Heart left ventricle (tissue), 16 donors: ENCODE data around the gene HTR4. TPM values are rescaled to one million over a fixed set of nuclear protein-coding genes. Genes with fewer than 3 reads are reported as not detected.

ENCODE experiments used
- ATAC-seq, 4 donors: fragments of 200-7000 bp; cut with Tn5 transposase; one replicate each; pipeline ENCODE4 v1.9.1; 2020 to 2022; ENCODE audit warnings: moderate library complexity in 4 of 4, mild to moderate bottlenecking in 3 of 4, moderate number of reproducible peaks in 1 of 4
- DNase-seq, 5 donors: peaks; one replicate each; pipeline ENCODE4 v3.0.0-alpha.2; 2020
- H3K27ac ChIP-seq, 12 donors: fragments of 200-600 bp; sonication (generic) in 4 of 12; one replicate each; pipeline versions ENCODE4 v1.5.0 to v1.8.0; 2016 to 2022; ENCODE audit warnings: mild to moderate bottlenecking in 2 of 12
- H3K27me3 ChIP-seq, 9 donors: fragments of 200-600 bp; sonication (generic) in 2 of 9; one replicate each; pipeline versions ENCODE4 v1.5.1 to v1.8.0; 2016 to 2022; ENCODE audit warnings: mild to moderate bottlenecking in 3 of 9
- H3K36me3 ChIP-seq, 9 donors: fragments of 200-600 bp; sonication (generic) in 2 of 9; one replicate each; pipeline versions ENCODE4 v1.5.0 to v1.8.0; 2018 to 2022; ENCODE audit warnings: mild to moderate bottlenecking in 2 of 9
- H3K4me1 ChIP-seq, 12 donors: fragments of 200-600 bp; sonication (generic) in 4 of 12; one replicate each; pipeline versions ENCODE4 v1.5.0 to v1.8.0; 2016 to 2022; ENCODE audit warnings: mild to moderate bottlenecking in 3 of 12
- H3K4me3 ChIP-seq, 12 donors: fragments of 200-600 bp; sonication (generic) in 4 of 12; one replicate each; pipeline versions ENCODE4 v1.5.0 to v1.8.0; 2017 to 2022; ENCODE audit warnings: mild to moderate bottlenecking in 9 of 12, moderate library complexity in 4 of 12
- H3K9me3 ChIP-seq, 12 donors: fragments of 200-600 bp; sonication (generic) in 4 of 12; one replicate each; pipeline versions ENCODE4 v1.5.0 to v1.8.0; 2016 to 2022; ENCODE audit warnings: mild to moderate bottlenecking in 1 of 12
- CTCF ChIP-seq, 12 donors: fragments of 200-600 bp; sonication (generic) in 4 of 12; IDR thresholded peaks; one replicate each; pipeline versions ENCODE4 v1.5.0 to v1.8.0; 2018 to 2022; ENCODE audit warnings: antibody characterized with exemption in 12 of 12, mild to moderate bottlenecking in 5 of 12
- POLR2A ChIP-seq, 2 donors: fragments of 450-650 bp; IDR thresholded peaks; one replicate each; pipeline ENCODE4 v1.6.1; 2017; ENCODE audit warnings: antibody characterized with exemption in 2 of 2, mild to moderate bottlenecking in 2 of 2, moderate library complexity in 2 of 2
- WGBS, 4 donors: extraction: QIAGEN DNeasy Blood & Tissue Kit in 2 of 4; methylation state at CpG; one replicate each; pipeline versions ENCODE4 v1.1.5 to v1.1.7; 2013 to 2018; 5-methylcytosine and 5-hydroxymethylcytosine counted together
- intact Hi-C, 10 donors: fragments of 100-400 bp; cut with DNase I; formaldehyde crosslinking; loops; one replicate each; pipeline versions ENCODE4 v1.11.1 to v1.14.2; 2022
- polyA plus RNA-seq, 2 donors: library from polyadenylated mRNA; stranded (reverse); fragments of 200-250 nt; gene quantifications; one replicate each; pipeline ENCODE4 v1.2.3, GENCODE V29; 2013
- total RNA-seq, 9 donors: library from RNA; depleted of rRNA in 2 of 9; stranded (reverse); fragments of >200 nt in 2 of 9; fragmentation: NEBNext Ultra II Directional in 3 of 9; extraction: Animal tissue kit (Norgen Biotek cat#: 25700) in 3 of 9; gene quantifications; one replicate each; pipeline versions ENCODE4 v1.1.0 to v1.2.4, GENCODE V29; 2016 to 2023
- donor health status: ischemic (EF 13 %, LVEDD 7.1; RV severe dilation, severe dysfunction).
- donor health status: healthy with polysubstance abuse.
- donor health status: DM: no; HTN: yes; CAD: no.
- donor health status: DM: no; HTN: no; CAD: no.
- donor health status: ischemic (EF 25% LVEDD 6.9; RV normal size, moderate dysfunction).
- donor health status: ischemic (EF 25% LVEDD 5.7; RV mildly dilated, moderate dysfunction).
- donor health status: healthy.
- donor health status: DM: yes; HTN: yes; CAD: no.
- donor health status: ischemic (EF 35%, LVEDD 5.7; RV mildly dilated, moderate dysfunction).
- donor health status: nonischemic (EF 11% LVEDD 7.7; RV severe dilation, severe dysfunction).
- donor health status: DM: yes; HTN: yes; CAD: no.
- donor health status: PGD.
- donor health status: ischemic (EF 29% LVEDD 5.4; RV normal size, mild dysfunction).
- donor health status: nonischemic (EF 23%, LVEDD 6.1; RV moderate dilation, normal function).

Gene HTR4
- total and polyA plus RNA-seq, 11 donors: 0.11 to 1.6 (median 0.27) TPM; not detected in 4

GRCh38 chr5:148569948-148570347 lies 84.4 kb downstream of the HTR4 start:
- DNase-seq: no peak

GRCh38 chr5:148565148-148565547 lies 89.2 kb downstream of the HTR4 start:
- intact Hi-C loops: no loop called here
- TF ChIP-seq POLR2A (IDR thresholded peaks at IDR 0.05) (no peak), CTCF (IDR thresholded peaks at IDR 0.05) (no peak)
- H3K4me3 ChIP-seq: no peak overlapping the region
- 28 to 46% (median 31%) methylated on average over 3 of the region's 3 CpGs for WGBS, 4 donors
- no peaks in the 10 kb centered on the region for H3K36me3 ChIP-seq
- no peak overlapping the region for H3K27ac ChIP-seq
- H3K27me3 ChIP-seq: peaks cover 0 to 5% (median 0%) of the 10 kb centered on the region in 9 donors
- no peaks in the 10 kb centered on the region for H3K9me3 ChIP-seq
- ATAC-seq: no peak
- DNase-seq: no peak
- peaks cover 0 to 7% (median 0%) of the 10 kb centered on the region in 12 donors for H3K4me1 ChIP-seq

More at GRCh38 chr5:148569948-148570347, 84.4 kb downstream of the HTR4 start:
- Histone ChIP-seq H3K36me3 (no peaks in the 10 kb centered on the region), H3K4me1 (peaks cover 0 to 5% (median 0%) of the 10 kb centered on the region in 12 donors), H3K9me3 (no peaks in the 10 kb centered on the region), H3K4me3 (no peak overlapping the region), H3K27ac (no peak overlapping the region), H3K27me3 (peaks cover 0 to 5% (median 0%) of the 10 kb centered on the region in 9 donors)
- no peak for ATAC-seq
- intact Hi-C loops: no loop called here
- TF ChIP-seq CTCF (IDR thresholded peaks at IDR 0.05): no peak
- no peak for TF ChIP-seq POLR2A (IDR thresholded peaks at IDR 0.05)

GRCh38 chr5:148563021-148563420 lies 91.3 kb downstream of the HTR4 start:
- H3K36me3 ChIP-seq: no peaks in the 10 kb centered on the region
- peaks cover 0 to 5% (median 0%) of the 10 kb centered on the region in 9 donors for H3K27me3 ChIP-seq
- peaks cover 0 to 7% (median 0%) of the 10 kb centered on the region in 12 donors for H3K4me1 ChIP-seq
- DNase-seq (no peak), ATAC-seq (no peak)
- intact Hi-C loops: no loop called here
- no peak overlapping the region for H3K4me3 ChIP-seq
- no peak overlapping the region for H3K27ac ChIP-seq
- WGBS, 4 donors: 76 to 90% (median 83%) methylated on average over 1 of the region's 1 CpG
- H3K9me3 ChIP-seq: no peaks in the 10 kb centered on the region
- TF ChIP-seq CTCF (IDR thresholded peaks at IDR 0.05): no peak
- no peak for TF ChIP-seq POLR2A (IDR thresholded peaks at IDR 0.05)

- H3K27ac ChIP-seq: peak overlapping the region in 1 of 12 donors; percentile 45
- ATAC-seq (no peak), DNase-seq (no peak)
- TF ChIP-seq CTCF (IDR thresholded peaks at IDR 0.05): no peak
- no peak for TF ChIP-seq POLR2A (IDR thresholded peaks at IDR 0.05)
- H3K9me3 ChIP-seq: no peaks in the 10 kb centered on the region
- H3K27me3 ChIP-seq: peaks cover 0 to 5% (median 0%) of the 10 kb centered on the region in 9 donors
- 79 to 90% (median 83%) methylated on average over 3 of the region's 3 CpGs for WGBS, 4 donors
- no peak overlapping the region for H3K4me3 ChIP-seq
- peaks cover 0 to 7% (median 0%) of the 10 kb centered on the region in 12 donors for H3K4me1 ChIP-seq
- intact Hi-C loops: no loop called here
- no peaks in the 10 kb centered on the region for H3K36me3 ChIP-seq
Observed at GRCh38 chr5:148561801-148562311, 92.5 kb downstream of the HTR4 start.
